Measurements from ENCODE around the gene C1orf21. TPM values are rescaled to one million over a fixed set of nuclear protein-coding genes. Genes with fewer than 3 reads are reported as not detected.

Gene C1orf21
- total RNA-seq, 1 donor from 2014 or later, result 31.8 TPM

DNA sequence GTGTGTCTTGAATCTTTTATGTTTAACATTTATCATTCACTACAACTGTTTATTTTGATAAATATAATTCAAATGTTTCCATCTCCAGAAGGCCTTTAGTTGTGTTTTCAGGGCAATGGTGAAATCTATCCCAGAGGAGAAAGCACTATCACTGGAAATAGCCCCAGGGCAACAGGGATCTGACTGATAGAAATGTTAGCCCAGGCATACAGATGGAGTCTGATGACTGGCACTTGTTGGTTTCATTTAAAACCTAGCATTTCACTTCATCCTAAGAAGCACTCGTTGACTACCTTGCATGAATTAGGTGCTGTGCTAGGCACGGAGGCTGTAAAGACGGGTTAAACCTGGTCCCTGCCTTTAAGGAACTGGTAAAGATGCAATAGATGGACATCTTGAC, 103.1 kb downstream of the C1orf21 start:
- no peak for DNase-seq (ENCODE audit: extremely low spot score, unreplicated experiment)
- TF ChIP-seq, protein P1, sequence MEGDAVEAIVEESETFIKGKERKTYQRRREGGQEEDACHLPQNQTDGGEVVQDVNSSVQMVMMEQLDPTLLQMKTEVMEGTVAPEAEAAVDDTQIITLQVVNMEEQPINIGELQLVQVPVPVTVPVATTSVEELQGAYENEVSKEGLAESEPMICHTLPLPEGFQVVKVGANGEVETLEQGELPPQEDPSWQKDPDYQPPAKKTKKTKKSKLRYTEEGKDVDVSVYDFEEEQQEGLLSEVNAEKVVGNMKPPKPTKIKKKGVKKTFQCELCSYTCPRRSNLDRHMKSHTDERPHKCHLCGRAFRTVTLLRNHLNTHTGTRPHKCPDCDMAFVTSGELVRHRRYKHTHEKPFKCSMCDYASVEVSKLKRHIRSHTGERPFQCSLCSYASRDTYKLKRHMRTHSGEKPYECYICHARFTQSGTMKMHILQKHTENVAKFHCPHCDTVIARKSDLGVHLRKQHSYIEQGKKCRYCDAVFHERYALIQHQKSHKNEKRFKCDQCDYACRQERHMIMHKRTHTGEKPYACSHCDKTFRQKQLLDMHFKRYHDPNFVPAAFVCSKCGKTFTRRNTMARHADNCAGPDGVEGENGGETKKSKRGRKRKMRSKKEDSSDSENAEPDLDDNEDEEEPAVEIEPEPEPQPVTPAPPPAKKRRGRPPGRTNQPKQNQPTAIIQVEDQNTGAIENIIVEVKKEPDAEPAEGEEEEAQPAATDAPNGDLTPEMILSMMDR (IDR thresholded peaks at IDR 0.05), result no peak
- H3K9me3 Mint-ChIP-seq (ENCODE audit: unreplicated experiment), result no peaks in the 10 kb centered on the region
- no peak overlapping the region for H3K4me3 Mint-ChIP-seq (ENCODE audit: unreplicated experiment)
- H3K27ac Mint-ChIP-seq (ENCODE audit: unreplicated experiment), result peak overlapping the region; percentile 35
- peaks cover 42% of the 10 kb centered on the region for H3K4me1 Mint-ChIP-seq (ENCODE audit: unreplicated experiment)
- H3K27me3 Mint-ChIP-seq (ENCODE audit: unreplicated experiment), result no peaks in the 10 kb centered on the region
- no peaks in the 10 kb centered on the region for H3K36me3 Mint-ChIP-seq (ENCODE audit: unreplicated experiment)

DNA sequence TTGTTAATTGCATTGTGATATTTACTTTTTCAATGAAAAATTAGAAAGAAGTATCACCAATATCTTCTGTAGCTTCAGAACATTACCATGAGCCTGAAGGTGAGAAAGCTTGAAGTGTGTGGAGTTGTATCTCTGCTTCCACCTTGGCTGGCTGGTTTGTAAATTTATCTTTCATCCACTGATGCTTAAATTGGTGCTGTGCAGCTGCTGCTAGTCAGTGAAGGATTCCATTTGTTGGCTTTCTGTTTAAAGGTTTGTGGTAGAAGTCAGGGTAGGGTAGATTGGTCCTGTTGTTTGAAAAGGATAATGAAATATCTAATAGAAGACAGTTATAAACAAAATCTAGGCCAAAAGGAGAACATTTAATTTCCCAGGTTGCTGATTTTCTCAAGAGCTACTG, 105.7 kb downstream of the C1orf21 start:
- no peak overlapping the region for H3K4me3 Mint-ChIP-seq (ENCODE audit: unreplicated experiment)
- DNase-seq (ENCODE audit: extremely low spot score, unreplicated experiment), result no peak
- peak overlapping the region; percentile 82 for H3K27ac Mint-ChIP-seq (ENCODE audit: unreplicated experiment)

DNA sequence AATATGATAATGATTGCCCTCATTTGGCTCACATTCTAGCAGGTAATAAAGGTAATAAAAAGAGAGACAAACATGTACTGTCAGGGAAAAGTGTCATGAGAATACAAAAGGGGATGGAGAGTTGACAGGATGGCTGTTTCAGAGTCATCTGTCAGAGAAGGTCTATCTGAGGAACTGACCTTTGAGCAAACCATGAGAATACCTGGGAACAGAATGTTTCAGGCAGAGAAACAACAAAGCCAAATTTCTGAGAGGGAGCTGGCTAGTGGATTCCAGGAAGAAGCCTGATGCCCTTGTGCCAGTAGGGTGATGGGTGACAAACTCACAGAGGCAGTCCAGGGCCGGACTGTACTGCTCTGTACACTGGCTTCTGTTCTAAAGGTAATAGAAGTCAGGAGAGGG, 107.2 kb downstream of the C1orf21 start:
- Mint-ChIP-seq H3K9me3 (ENCODE audit: unreplicated experiment) (no peaks in the 10 kb centered on the region), H3K27me3 (ENCODE audit: unreplicated experiment) (no peaks in the 10 kb centered on the region), H3K27ac (ENCODE audit: unreplicated experiment) (no peak overlapping the region), H3K4me1 (ENCODE audit: unreplicated experiment) (peaks cover 40% of the 10 kb centered on the region), H3K4me3 (ENCODE audit: unreplicated experiment) (no peak overlapping the region), H3K36me3 (ENCODE audit: unreplicated experiment) (no peaks in the 10 kb centered on the region)
- no peak for DNase-seq (ENCODE audit: extremely low spot score, unreplicated experiment)
- TF ChIP-seq, protein P1 (IDR thresholded peaks at IDR 0.05), result no peak

More for the DNA sequence above, 105.7 kb downstream of the C1orf21 start:
- no peaks in the 10 kb centered on the region for H3K27me3 Mint-ChIP-seq (ENCODE audit: unreplicated experiment)
- no peaks in the 10 kb centered on the region for H3K9me3 Mint-ChIP-seq (ENCODE audit: unreplicated experiment)
- H3K4me1 Mint-ChIP-seq (ENCODE audit: unreplicated experiment), result peaks cover 40% of the 10 kb centered on the region
- TF ChIP-seq, protein P1 (IDR thresholded peaks at IDR 0.05), result no peak
- no peaks in the 10 kb centered on the region for H3K36me3 Mint-ChIP-seq (ENCODE audit: unreplicated experiment)

DNA sequence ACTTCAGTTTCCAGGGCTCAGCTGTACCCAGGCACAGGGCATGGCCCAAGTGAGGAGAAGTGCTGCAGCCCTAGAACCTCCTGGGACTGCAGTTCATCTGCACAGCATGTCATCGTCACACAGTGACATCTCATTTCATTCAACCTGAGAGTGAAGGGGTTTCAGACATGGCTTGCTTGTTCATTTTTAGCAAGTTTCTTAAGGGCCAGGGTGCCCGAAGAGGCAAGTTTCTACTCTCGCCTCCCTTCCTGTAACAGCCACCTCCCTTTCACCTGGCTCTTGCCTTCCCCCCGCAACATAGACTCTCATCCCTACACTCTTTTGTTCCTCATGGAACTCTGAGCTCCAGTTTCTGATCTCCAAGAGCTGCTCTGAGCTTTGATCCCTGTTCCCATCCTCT, 108.1 kb downstream of the C1orf21 start:
- peaks cover 31% of the 10 kb centered on the region for H3K4me1 Mint-ChIP-seq (ENCODE audit: unreplicated experiment)
- H3K9me3 Mint-ChIP-seq (ENCODE audit: unreplicated experiment), result no peaks in the 10 kb centered on the region
- no peak overlapping the region for H3K27ac Mint-ChIP-seq (ENCODE audit: unreplicated experiment)
- TF ChIP-seq, protein P1 (IDR thresholded peaks at IDR 0.05), result no peak
- H3K4me3 Mint-ChIP-seq (ENCODE audit: unreplicated experiment), result no peak overlapping the region
- no peaks in the 10 kb centered on the region for H3K36me3 Mint-ChIP-seq (ENCODE audit: unreplicated experiment)
- DNase-seq (ENCODE audit: extremely low spot score, unreplicated experiment), result no peak
- H3K27me3 Mint-ChIP-seq (ENCODE audit: unreplicated experiment), result no peaks in the 10 kb centered on the region

DNA sequence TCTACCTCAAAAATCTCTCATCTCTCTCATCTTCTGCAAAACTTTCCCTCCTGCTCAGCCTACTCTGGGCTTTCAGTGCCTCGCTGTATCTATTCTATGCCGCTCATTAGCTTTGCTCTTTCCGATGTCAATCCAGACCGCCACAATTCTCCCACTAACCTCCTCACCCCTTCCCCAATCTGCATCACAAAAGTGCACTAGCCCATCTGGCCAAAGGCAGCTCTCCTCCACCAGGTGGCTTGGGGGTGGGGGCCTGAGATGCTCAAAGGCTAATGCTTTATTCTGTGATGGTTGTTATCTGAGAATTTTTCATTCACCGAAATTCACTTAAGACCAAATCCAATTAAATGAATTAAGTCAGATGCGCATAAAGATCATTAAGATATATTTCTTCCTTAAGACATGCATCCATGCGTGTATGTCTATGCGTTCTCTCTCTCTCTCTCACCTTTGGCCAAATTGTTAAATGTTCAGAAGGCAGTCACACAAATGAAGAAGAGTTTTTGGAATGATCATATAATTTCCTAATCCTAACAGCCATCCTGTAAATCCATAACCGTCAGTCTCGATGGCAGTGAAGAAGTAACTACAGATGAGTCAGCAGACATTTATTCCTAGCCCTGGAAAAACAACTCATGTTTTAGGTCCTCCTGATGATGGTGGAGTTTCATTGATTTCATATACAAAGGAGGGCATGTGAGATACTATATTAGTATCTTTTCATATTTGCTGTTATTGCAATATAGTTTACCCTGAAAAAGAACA, 111.3 kb downstream of the C1orf21 start:
- Mint-ChIP-seq H3K27ac (ENCODE audit: unreplicated experiment) (no peak overlapping the region), H3K27me3 (ENCODE audit: unreplicated experiment) (no peaks in the 10 kb centered on the region), H3K36me3 (ENCODE audit: unreplicated experiment) (no peaks in the 10 kb centered on the region), H3K4me3 (ENCODE audit: unreplicated experiment) (no peak overlapping the region), H3K4me1 (ENCODE audit: unreplicated experiment) (peaks cover 5% of the 10 kb centered on the region), H3K9me3 (ENCODE audit: unreplicated experiment) (no peaks in the 10 kb centered on the region)
- TF ChIP-seq, protein P1 (IDR thresholded peaks at IDR 0.05), result no peak
- DNase-seq (ENCODE audit: extremely low spot score, unreplicated experiment), result no peak
